K562 (cell line): ENCODE data around the gene NEMF. TPM values are rescaled to one million over a fixed set of nuclear protein-coding genes. Genes with fewer than 3 reads are reported as not detected.

Source experiments
- ADNP ChIP-seq: fragments of 200-800 bp; sonication (Bioruptor generic); IDR thresholded peaks from 2 replicates; pipeline ENCODE4 v1.6.1; 2016; ENCODE audit warnings: missing genetic modification characterization, missing compliant biosample characterization
- BMI1 ChIP-seq: fragments of 150-350 bp; IDR thresholded peaks from 2 replicates; pipeline ENCODE4 v1.6.1; 2014; ENCODE audit warnings: low read length
- CBX3 ChIP-seq, 2 experiments: IDR thresholded peaks; 1 replicate in 1 of 2; 2 replicates in 1 of 2; pipeline ENCODE4 v1.6.1; 2012; ENCODE audit warnings: inconsistent platforms in 2 of 2, low read length in 2 of 2, borderline replicate concordance in 1 of 2, control low read depth in 1 of 2
- FOXM1 ChIP-seq, 2 experiments: fragments of 450-650 bp in 1 of 2; sonication (generic) in 1 of 2; formaldehyde crosslinking in 1 of 2; IDR thresholded peaks; 2 replicates each; pipeline versions ENCODE4 v1.6.1 to v1.9.0; 2017 to 2022; ENCODE audit warnings: low read depth in 2 of 2, mild to moderate bottlenecking in 2 of 2, missing genetic modification reagents in 1 of 2, moderate library complexity in 1 of 2
- HMGN3 ChIP-seq: IDR thresholded peaks from 2 replicates; pipeline ENCODE4 v1.6.1; 2011; ENCODE audit warnings: borderline replicate concordance, low read depth, mild to moderate bottlenecking, mixed read lengths, low read length; ENCODE audit not compliant: insufficient read length; ENCODE audit errors: extremely low read depth
- MEIS2 ChIP-seq: fragments of 450-650 bp; IDR thresholded peaks from 2 replicates; pipeline ENCODE4 v1.6.1; 2014; ENCODE audit warnings: mild to moderate bottlenecking; ENCODE audit not compliant: partially characterized antibody
- POLR2H ChIP-seq: IDR thresholded peaks from 2 replicates; pipeline ENCODE4 v1.6.1; 2016; ENCODE audit warnings: missing genetic modification characterization, low read depth, mild to moderate bottlenecking, control low read depth, missing compliant biosample characterization, moderate library complexity
- PRDM10 ChIP-seq: fragments of 450-650 bp; IDR thresholded peaks from 2 replicates; pipeline ENCODE4 v1.6.1; 2018; ENCODE audit not compliant: partially characterized antibody
- REST ChIP-seq, 2 experiments: fragments of 450-650 bp; formaldehyde crosslinking in 1 of 2; IDR thresholded peaks; 2 replicates each; pipeline versions ENCODE4 v1.4.0 to v1.6.1; 2014 to 2020; ENCODE audit warnings: mild to moderate bottlenecking in 2 of 2, borderline replicate concordance in 1 of 2, low read depth in 1 of 2
- SMARCA5 ChIP-seq: fragments of 450-650 bp; IDR thresholded peaks from 2 replicates; pipeline ENCODE4 v1.6.1; 2016
- SRF ChIP-seq, 2 experiments: fragments of 250-450, 450-650 bp in 1 of 2; sonication (Bioruptor Pico) in 1 of 2; sonication (generic) in 1 of 2; formaldehyde crosslinking; IDR thresholded peaks; 2 replicates each; pipeline versions ENCODE4 v1.5.0 to v1.5.1; 2020 to 2022; ENCODE audit warnings: mild to moderate bottlenecking in 1 of 2, missing genetic modification reagents in 1 of 2
- TBP ChIP-seq: optimal IDR thresholded peaks from 2 replicates; pipeline ENCODE3; 2011; ENCODE audit warnings: low read depth, low read length, improper control_type of control experiment
- ZFPM2 ChIP-seq: fragments of 250-450 bp; sonication (Bioruptor Pico); IDR thresholded peaks from 2 replicates; pipeline ENCODE4 v1.5.1; 2022; ENCODE audit warnings: mild to moderate bottlenecking
- ZNF644 ChIP-seq: fragments of 200-800 bp; sonication (Bioruptor generic); IDR thresholded peaks from 2 replicates; pipeline ENCODE4 v1.6.1; 2016; ENCODE audit warnings: low read depth, missing genetic modification characterization, missing compliant biosample characterization
- polyA plus RNA-seq, 8 experiments: library from polyadenylated mRNA; depleted of rRNA in 4 of 8; stranded (reverse) in 5 of 8; unstranded in 3 of 8; fragments of >200 nt; fragmentation: Nextera tagmentation in 2 of 8; fragmentation: Illumina TruSeq in 1 of 8; extraction: Ambion mirVana in 2 of 8; extraction: Trizol in 1 of 8; gene quantifications; 2 replicates each; pipeline versions ENCODE4 v1.2.1 to v1.2.3, GENCODE V29; 2011 to 2014; ENCODE audit warnings: inconsistent platforms in 1 of 8, missing spikeins in 1 of 8
- total RNA-seq, 7 experiments: library from RNA; depleted of rRNA in 6 of 7; stranded (reverse); fragments of >200 nt in 6 of 7; fragmentation: Illumina TruSeq in 2 of 7; extraction: Trizol in 2 of 7; gene quantifications; 2 replicates each; pipeline versions ENCODE4 v1.2.1 to v1.2.3, GENCODE V29; 2011 to 2021; ENCODE audit warnings: low replicate concordance in 1 of 7
- TF ChIP-seq, protein P1 (sequence below): fragments of 450-650 bp; IDR thresholded peaks from 2 replicates; pipeline ENCODE4 v1.6.1; 2016

Gene NEMF
- total and polyA plus RNA-seq, 9 of the 15 experiments (the other 6 are each of a cell fraction or from before 2014, with no cell fraction given), result 38.8 to 94.4 (median 61.0) TPM

- TF ChIP-seq REST (IDR thresholded peaks at IDR 0.05; ENCODE audit: borderline replicate concordance) (no peak), REST (CRISPR knock-in tag; IDR thresholded peaks at IDR 0.05; ENCODE audit: low read depth) (no peak), ZNF644 (tag) (peak; percentile 43; the same call in 1 of the 2 replicates), ZFPM2 (no peak), SRF (CRISPR knock-in tag; IDR thresholded peaks at IDR 0.05) (peak; percentile 88 to 99), HMGN3 (no peak), FOXM1 (IDR thresholded peaks at IDR 0.05; ENCODE audit: low read depth) (no peak), FOXM1 (CRISPR knock-in tag; IDR thresholded peaks at IDR 0.05; ENCODE audit: low read depth) (no peak), PRDM10 (peak; percentile 16), CBX3 (IDR thresholded peaks at IDR 0.05; ENCODE audit: borderline replicate concordance in 1 of 2, low read length in 2 of 2) (no peak), BMI1 (no peak), TBP (peak; percentile 12), ADNP (tag) (no peak), POLR2H (peak; percentile 79; the same call in 1 of the 2 replicates), SMARCA5 (no peak), MEIS2 (peak; percentile 54)
- TF ChIP-seq, protein P1, sequence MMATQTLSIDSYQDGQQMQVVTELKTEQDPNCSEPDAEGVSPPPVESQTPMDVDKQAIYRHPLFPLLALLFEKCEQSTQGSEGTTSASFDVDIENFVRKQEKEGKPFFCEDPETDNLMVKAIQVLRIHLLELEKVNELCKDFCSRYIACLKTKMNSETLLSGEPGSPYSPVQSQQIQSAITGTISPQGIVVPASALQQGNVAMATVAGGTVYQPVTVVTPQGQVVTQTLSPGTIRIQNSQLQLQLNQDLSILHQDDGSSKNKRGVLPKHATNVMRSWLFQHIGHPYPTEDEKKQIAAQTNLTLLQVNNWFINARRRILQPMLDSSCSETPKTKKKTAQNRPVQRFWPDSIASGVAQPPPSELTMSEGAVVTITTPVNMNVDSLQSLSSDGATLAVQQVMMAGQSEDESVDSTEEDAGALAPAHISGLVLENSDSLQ, result 0 out of 2 replicates have a peak, but pooled peaks have one; percentile 12
These were observed 5.8 kb upstream of the NEMF start (continued) for GRCh38 chr14:49858383-49858782.
